ENCODE results near the gene NTSR1. TPM values are rescaled to one million over a fixed set of nuclear protein-coding genes. Genes with fewer than 3 reads are reported as not detected.

Gene NTSR1
- total RNA-seq (under 1 TPM in 1 of 4 donors, not detected in 3; 0.08 TPM), polyA plus RNA-seq (under 1 TPM; 0.01 to 0.07 (median 0.04) TPM)
- long read RNA-seq, donor 1: 0 reads
- long read RNA-seq, donor 2: 0 reads

DNA sequence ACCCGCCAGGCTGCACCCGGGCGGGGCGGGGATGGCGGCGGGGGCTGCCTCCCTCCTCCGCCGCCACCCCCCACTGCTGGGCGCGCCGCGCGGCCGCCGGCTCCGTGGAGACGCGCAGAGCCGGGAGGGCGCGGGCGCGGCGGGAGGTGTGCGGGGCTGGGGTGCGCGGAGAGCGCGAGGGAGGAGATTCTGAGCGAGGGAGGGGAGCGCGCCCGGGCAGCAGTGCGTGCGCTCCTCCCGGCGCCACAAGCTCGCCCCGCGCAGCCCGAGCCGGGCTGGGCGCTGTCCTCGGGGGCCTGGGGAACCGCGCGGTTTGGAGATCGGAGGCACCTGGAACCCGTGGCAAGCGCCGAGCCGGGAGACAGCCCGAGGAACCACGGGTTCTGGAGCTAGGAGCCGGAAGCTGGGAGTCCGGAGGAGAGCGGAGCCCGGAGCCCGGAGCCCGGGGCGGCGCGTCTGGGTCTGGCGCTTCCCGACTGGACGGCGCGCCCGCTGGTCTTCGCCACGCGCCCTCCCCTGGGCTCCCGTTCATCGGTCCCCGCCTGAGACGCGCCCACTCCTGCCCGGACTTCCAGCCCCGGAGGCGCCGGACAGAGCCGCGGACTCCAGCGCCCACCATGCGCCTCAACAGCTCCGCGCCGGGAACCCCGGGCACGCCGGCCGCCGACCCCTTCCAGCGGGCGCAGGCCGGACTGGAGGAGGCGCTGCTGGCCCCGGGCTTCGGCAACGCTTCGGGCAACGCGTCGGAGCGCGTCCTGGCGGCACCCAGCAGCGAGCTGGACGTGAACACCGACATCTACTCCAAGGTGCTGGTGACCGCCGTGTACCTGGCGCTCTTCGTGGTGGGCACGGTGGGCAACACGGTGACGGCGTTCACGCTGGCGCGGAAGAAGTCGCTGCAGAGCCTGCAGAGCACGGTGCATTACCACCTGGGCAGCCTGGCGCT lies at the start of gene NTSR1:
TSS of gene NTSR1 (plus strand) at position 246 of the 946 bp plus-strand sequence. CDS start at position 618, 372 bp downstream.
- H3K27me3 ChIP-seq (ENCODE audit: insufficient read depth in 3 of 3, low read length in 2 of 3): peaks cover 2 to 73% (median 17%) of the 10 kb centered on the region in 3 donors
- no peaks in the 10 kb centered on the region for H3K9me3 ChIP-seq
- no peaks in the 10 kb centered on the region for H3K4me1 ChIP-seq
- WGBS, 3 donors: 7 to 18% (median 9%) methylated on average over 53 to 123 of the region's 124 CpGs
- H3K27ac ChIP-seq: no peak within 1 kb of the TSS
- TF ChIP-seq, protein P1, sequence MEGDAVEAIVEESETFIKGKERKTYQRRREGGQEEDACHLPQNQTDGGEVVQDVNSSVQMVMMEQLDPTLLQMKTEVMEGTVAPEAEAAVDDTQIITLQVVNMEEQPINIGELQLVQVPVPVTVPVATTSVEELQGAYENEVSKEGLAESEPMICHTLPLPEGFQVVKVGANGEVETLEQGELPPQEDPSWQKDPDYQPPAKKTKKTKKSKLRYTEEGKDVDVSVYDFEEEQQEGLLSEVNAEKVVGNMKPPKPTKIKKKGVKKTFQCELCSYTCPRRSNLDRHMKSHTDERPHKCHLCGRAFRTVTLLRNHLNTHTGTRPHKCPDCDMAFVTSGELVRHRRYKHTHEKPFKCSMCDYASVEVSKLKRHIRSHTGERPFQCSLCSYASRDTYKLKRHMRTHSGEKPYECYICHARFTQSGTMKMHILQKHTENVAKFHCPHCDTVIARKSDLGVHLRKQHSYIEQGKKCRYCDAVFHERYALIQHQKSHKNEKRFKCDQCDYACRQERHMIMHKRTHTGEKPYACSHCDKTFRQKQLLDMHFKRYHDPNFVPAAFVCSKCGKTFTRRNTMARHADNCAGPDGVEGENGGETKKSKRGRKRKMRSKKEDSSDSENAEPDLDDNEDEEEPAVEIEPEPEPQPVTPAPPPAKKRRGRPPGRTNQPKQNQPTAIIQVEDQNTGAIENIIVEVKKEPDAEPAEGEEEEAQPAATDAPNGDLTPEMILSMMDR (IDR thresholded peaks at IDR 0.05): no peak
- intact Hi-C loops (cut with DNase I): no loop called here
- DNase-seq (no peak), ATAC-seq (no peak)
- no peaks in the 10 kb centered on the region for H3K36me3 ChIP-seq (ENCODE audit: insufficient read depth in 1 of 2, low read depth in 1 of 2)
- no peak within 1 kb of the TSS for H3K4me3 ChIP-seq

DNA sequence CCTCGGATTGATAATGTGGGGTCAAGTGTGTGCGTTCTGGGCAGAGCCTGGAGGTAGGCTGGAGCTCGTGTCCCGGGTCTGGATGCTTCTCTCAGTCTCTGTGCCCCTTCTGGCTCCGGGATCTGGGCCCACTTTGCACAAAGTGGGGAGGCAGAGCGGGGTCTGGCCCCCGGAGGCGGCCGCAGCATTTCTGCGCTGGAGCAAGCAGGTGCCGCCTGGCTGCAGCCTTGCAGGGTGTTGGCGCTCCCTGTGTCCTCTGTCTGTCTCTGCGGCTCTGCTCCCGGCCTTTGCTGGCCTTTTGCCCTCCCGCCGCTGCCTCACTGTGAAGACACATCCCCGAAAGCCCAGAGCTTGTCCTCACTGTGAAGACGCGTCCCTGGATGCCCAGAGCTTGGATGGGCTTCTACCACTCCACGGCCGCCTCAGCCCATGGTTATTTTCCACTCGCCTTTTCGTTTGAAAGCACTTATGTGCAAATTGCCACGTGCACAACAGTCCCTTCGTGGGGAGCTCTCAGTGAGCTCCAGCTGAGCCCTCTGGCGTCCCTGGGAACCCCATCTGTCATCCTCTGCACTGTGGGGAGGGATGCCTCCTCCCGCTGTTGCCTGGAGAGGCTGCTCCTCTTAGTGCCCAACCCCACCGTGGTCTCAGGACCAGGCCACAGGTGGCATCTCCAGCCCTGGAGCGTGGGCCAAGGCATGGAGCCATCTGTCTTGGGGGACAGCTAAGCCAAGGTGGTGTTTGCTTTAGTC lies 49.0 kb upstream of the NTSR1 start:
- H3K36me3 ChIP-seq (ENCODE audit: insufficient read depth in 1 of 2, low read depth in 1 of 2): no peaks in the 10 kb centered on the region
- intact Hi-C loops (cut with DNase I): no loop called here
- H3K27me3 ChIP-seq (ENCODE audit: insufficient read depth in 3 of 3, low read length in 2 of 3): no peaks in the 10 kb centered on the region

DNA sequence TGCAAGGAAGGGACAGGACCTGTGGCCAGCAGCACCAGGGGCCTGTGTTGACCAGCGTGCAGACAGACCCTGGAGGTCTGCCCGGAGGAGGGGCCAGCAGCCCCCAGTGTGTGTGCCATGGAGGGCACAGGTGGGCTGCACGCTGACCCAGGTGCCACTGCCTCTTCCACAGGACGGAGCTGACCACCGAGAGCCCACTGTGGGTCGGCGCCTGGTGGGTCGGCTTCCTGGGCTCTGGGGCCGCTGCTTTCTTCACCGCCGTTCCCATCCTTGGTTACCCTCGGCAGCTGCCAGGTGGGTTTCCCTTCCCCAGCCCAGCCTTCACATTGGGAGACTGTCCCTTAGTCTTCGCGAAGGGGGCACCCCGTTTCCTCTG lies 48.4 kb upstream of the NTSR1 start:
- H3K9me3 ChIP-seq: no peaks in the 10 kb centered on the region
- ATAC-seq (no peak), DNase-seq (no peak)
- H3K27me3 ChIP-seq (ENCODE audit: insufficient read depth in 3 of 3, low read length in 2 of 3): no peaks in the 10 kb centered on the region
- H3K4me3 ChIP-seq: no peak overlapping the region
- no peak overlapping the region for H3K27ac ChIP-seq
- TF ChIP-seq, protein P1 (IDR thresholded peaks at IDR 0.05): no peak
- no peaks in the 10 kb centered on the region for H3K4me1 ChIP-seq
- H3K36me3 ChIP-seq (ENCODE audit: insufficient read depth in 1 of 2, low read depth in 1 of 2): no peaks in the 10 kb centered on the region
- intact Hi-C loops (cut with DNase I): no loop called here
- WGBS, 3 donors: 83 to 90% (median 88%) methylated on average over 6 to 15 of the region's 15 CpGs

More for the DNA sequence above, 49.0 kb upstream of the NTSR1 start:
- no peaks in the 10 kb centered on the region for H3K9me3 ChIP-seq
- no peaks in the 10 kb centered on the region for H3K4me1 ChIP-seq
- WGBS, 3 donors: 79 to 84% (median 82%) methylated on average over 27 to 29 of the region's 29 CpGs
- H3K27ac ChIP-seq: no peak overlapping the region
- no peak overlapping the region for H3K4me3 ChIP-seq
- no peak for ATAC-seq
- TF ChIP-seq, protein P1 (IDR thresholded peaks at IDR 0.05): no peak
- DNase-seq: no peak

DNA sequence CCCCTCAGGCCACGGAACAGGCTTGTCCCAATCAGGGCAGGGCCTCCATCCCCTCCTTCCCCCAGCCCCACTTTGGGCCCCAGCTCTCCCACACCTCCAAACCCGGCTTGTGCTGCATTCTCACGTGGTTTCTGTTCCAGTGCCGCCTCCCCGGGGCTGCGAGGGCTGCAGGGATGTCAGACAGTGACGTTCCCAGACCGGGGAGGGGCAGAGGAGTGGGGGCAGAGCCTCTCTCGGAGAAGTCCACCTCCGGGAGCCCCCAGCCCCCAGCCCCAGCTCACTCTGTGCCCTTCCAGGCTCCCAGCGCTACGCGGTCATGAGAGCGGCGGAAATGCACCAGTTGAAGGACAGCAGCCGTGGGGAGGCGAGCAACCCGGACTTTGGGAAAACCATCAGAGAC lies 47.9 kb upstream of the NTSR1 start:
- intact Hi-C loops (cut with DNase I): no loop called here
- Histone ChIP-seq H3K27me3 (ENCODE audit: insufficient read depth in 3 of 3, low read length in 2 of 3) (no peaks in the 10 kb centered on the region), H3K36me3 (ENCODE audit: insufficient read depth in 1 of 2, low read depth in 1 of 2) (no peaks in the 10 kb centered on the region), H3K4me1 (no peaks in the 10 kb centered on the region), H3K27ac (no peak overlapping the region), H3K4me3 (no peak overlapping the region), H3K9me3 (no peaks in the 10 kb centered on the region)
- WGBS, 3 donors: 70 to 79% (median 74%) methylated on average over 18 of the region's 18 CpGs
- ATAC-seq (no peak), DNase-seq (no peak)
- TF ChIP-seq, protein P1 (IDR thresholded peaks at IDR 0.05): no peak
